Esophagus muscularis mucosa (tissue), 4 donors: Measurements from ENCODE around the gene PDGFB. TPM values are rescaled to one million over a fixed set of nuclear protein-coding genes. Genes with fewer than 3 reads are reported as not detected.

Experiments used
- DNase-seq: peaks from one replicate; pipeline ENCODE4 v3.0.0-alpha.2; 2017; ENCODE audit errors: extremely low spot score
- H3K27ac ChIP-seq, 4 donors: fragments of 200-600 bp; sonication (generic); replicated peaks in 1 of 4; 1 replicate in 3 of 4; 2 replicates in 1 of 4; pipeline ENCODE4 v1.5.1; 2016 to 2019; ENCODE audit warnings: mild to moderate bottlenecking in 1 of 4
- H3K27me3 ChIP-seq, 4 donors: fragments of 200-600 bp; sonication (generic); one replicate each; pipeline versions ENCODE4 v1.5.1 to v1.6.0; 2016 to 2019
- H3K36me3 ChIP-seq, 4 donors: fragments of 200-600 bp; sonication (generic); one replicate each; pipeline ENCODE4 v1.5.1; 2016 to 2019
- H3K4me1 ChIP-seq, 4 donors: fragments of 200-600 bp; sonication (generic); one replicate each; pipeline ENCODE4 v1.5.1; 2016 to 2019
- H3K4me3 ChIP-seq, 4 donors: fragments of 200-600 bp; sonication (generic); 1 replicate in 2 of 4; 2 replicates in 2 of 4; pipeline ENCODE4 v1.5.1; 2016 to 2019; ENCODE audit warnings: mild to moderate bottlenecking in 4 of 4, moderate library complexity in 1 of 4
- H3K9me3 ChIP-seq, 4 donors: fragments of 200-600 bp; sonication (generic); 1 replicate in 3 of 4; 2 replicates in 1 of 4; pipeline ENCODE4 v1.5.1; 2016 to 2019
- CTCF ChIP-seq, 3 experiments: fragments of 200-600 bp in 2 of 3; fragments of 450-650 bp in 1 of 3; sonication (generic) in 2 of 3; IDR thresholded peaks; one replicate each; pipeline ENCODE4 v1.5.1; 2017 to 2019; ENCODE audit warnings: antibody characterized with exemption in 3 of 3, mild to moderate bottlenecking in 2 of 3, moderate library complexity in 1 of 3
- EP300 ChIP-seq: sonication (generic); formaldehyde crosslinking; IDR thresholded peaks from one replicate; pipeline ENCODE4 v1.6.1; 2017; ENCODE audit warnings: antibody characterized with exemption
- POLR2A ChIP-seq: fragments of 450-650 bp; IDR thresholded peaks from one replicate; pipeline ENCODE4 v1.6.1; 2017; ENCODE audit warnings: antibody characterized with exemption, moderate library complexity, mild to moderate bottlenecking, low read depth
- POLR2AphosphoS5 ChIP-seq, 2 donors: sonication (generic); formaldehyde crosslinking; IDR thresholded peaks; one replicate each; pipeline ENCODE4 v1.6.1; 2017; ENCODE audit warnings: antibody characterized with exemption in 2 of 2
- WGBS: methylation state at CpG from one replicate; pipeline ENCODE4 v1.1.5; 2018; 5-methylcytosine and 5-hydroxymethylcytosine counted together
- intact Hi-C: fragments of 100-400 bp; cut with DNase I; formaldehyde crosslinking; loops from one replicate; pipeline ENCODE4 v1.15.1; 2023
- total RNA-seq, 4 donors: library from RNA; depleted of rRNA; stranded (reverse); fragments of >200 nt; gene quantifications; one replicate each; pipeline versions ENCODE4 v1.1.0 to v1.2.1, GENCODE V29; 2016

PDGFB gene
- total RNA-seq, 4 donors from 2014 or later = 12.3 to 25.4 (median 18.8) TPM

GRCh38 chr22:39234867-39235687 lies 9.7 kb downstream of the PDGFB start:
- WGBS = 63% methylated on average over 24 of the region's 29 CpGs
- Histone ChIP-seq H3K9me3 (no peaks in the 10 kb centered on the region), H3K27ac (peak overlapping the region; percentile 60 to 80 (median 70)), H3K27me3 (peaks cover 0 to 36% (median 0%) of the 10 kb centered on the region in 4 donors), H3K4me3 (no peak overlapping the region), H3K36me3 (peaks cover 0 to 46% (median 19%) of the 10 kb centered on the region in 4 donors), H3K4me1 (peaks cover 75 to 94% (median 86%) of the 10 kb centered on the region in 4 donors)
- no peak for DNase-seq
- no peak for TF ChIP-seq EP300
- TF ChIP-seq CTCF (IDR thresholded peaks at IDR 0.05) = no peak
- TF ChIP-seq POLR2A = no peak
- TF ChIP-seq POLR2AphosphoS5 (IDR thresholded peaks at IDR 0.05) = no peak
- intact Hi-C loops = no loop called here

DNA sequence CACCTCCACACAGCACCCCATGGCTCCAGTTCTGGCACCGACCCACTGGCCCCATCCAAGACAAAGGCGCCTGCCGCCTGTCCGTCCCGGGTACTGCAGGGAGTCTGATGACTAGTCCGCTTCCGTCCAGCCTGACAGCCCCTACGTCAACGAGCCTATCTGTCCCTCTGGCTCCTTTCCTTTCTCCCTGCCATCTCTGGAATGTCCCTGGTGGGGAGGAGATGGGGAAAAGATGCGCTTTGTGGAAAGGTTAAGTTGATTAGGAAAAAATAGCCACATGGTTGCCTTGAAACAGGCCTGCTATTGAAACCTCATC lies 10.4 kb downstream of the PDGFB start:
- no peak for DNase-seq
- TF ChIP-seq POLR2A (no peak), EP300 (no peak), CTCF (IDR thresholded peaks at IDR 0.05) (peak in 1 of 3 experiments; percentile 29), POLR2AphosphoS5 (IDR thresholded peaks at IDR 0.05) (peak; percentile 33 to 35)
- Histone ChIP-seq H3K27me3 (peaks cover 0 to 36% (median 0%) of the 10 kb centered on the region in 4 donors), H3K4me1 (peaks cover 69 to 87% (median 79%) of the 10 kb centered on the region in 4 donors), H3K4me3 (no peak overlapping the region), H3K9me3 (no peaks in the 10 kb centered on the region), H3K27ac (peak overlapping the region; percentile 60 to 80 (median 70)), H3K36me3 (peaks cover 0 to 51% (median 24%) of the 10 kb centered on the region in 4 donors)
- intact Hi-C loops = no loop called here
- 79% methylated on average over 10 of the region's 10 CpGs for WGBS

GRCh38 chr22:39233710-39234471 lies 10.9 kb downstream of the PDGFB start:
- H3K27ac ChIP-seq = peak overlapping the region; percentile 60 to 80 (median 70)
- peaks cover 63 to 82% (median 74%) of the 10 kb centered on the region in 4 donors for H3K4me1 ChIP-seq
- 66% methylated on average over 13 of the region's 16 CpGs for WGBS
- intact Hi-C loops = no loop called here
- no peak for DNase-seq
- H3K4me3 ChIP-seq = no peak overlapping the region
- H3K9me3 ChIP-seq = no peaks in the 10 kb centered on the region
- TF ChIP-seq EP300 (no peak), POLR2AphosphoS5 (IDR thresholded peaks at IDR 0.05) (peak in 1 of 2 donors; percentile 11)
- H3K27me3 ChIP-seq = peaks cover 0 to 36% (median 0%) of the 10 kb centered on the region in 4 donors
- peaks cover 0 to 51% (median 26%) of the 10 kb centered on the region in 4 donors for H3K36me3 ChIP-seq

- no peak for DNase-seq
- H3K9me3 ChIP-seq = no peaks in the 10 kb centered on the region
- peaks cover 55 to 74% (median 66%) of the 10 kb centered on the region in 4 donors for H3K4me1 ChIP-seq
- H3K4me3 ChIP-seq = no peak overlapping the region
- intact Hi-C loops = no loop called here
- 75% methylated on average over 24 of the region's 25 CpGs for WGBS
- peak overlapping the region; percentile 60 to 80 (median 70) for H3K27ac ChIP-seq
- TF ChIP-seq POLR2AphosphoS5 (IDR thresholded peaks at IDR 0.05) (no peak), EP300 (no peak), CTCF (IDR thresholded peaks at IDR 0.05) (no peak), POLR2A (no peak)
- peaks cover 0 to 36% (median 0%) of the 10 kb centered on the region in 4 donors for H3K27me3 ChIP-seq
- peaks cover 0 to 56% (median 30%) of the 10 kb centered on the region in 4 donors for H3K36me3 ChIP-seq
Measured at GRCh38 chr22:39232806-39233709, 11.7 kb downstream of the PDGFB start.
